ENCODE results near the gene ACSL1.

DNA sequence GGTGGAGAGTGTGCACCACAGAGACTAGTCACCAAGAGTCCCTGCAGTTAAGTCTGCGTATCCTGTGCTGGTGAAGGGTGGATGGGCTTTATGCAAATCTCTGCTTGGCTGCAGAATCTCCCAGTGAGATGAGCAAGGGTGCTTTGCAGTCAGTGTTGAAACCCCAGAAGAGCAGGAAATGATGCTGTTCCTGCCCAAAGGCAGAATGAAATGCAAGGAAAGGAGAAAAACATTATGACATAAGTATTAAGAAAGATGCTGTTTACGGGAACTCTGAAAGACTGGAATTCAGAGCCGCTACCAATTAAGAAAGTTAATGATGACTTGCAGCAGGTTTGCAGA, 25.4 kb upstream of the ACSL1 start:
- TF ChIP-seq MTF1 (CRISPR knock-in tag; IDR thresholded peaks at IDR 0.05; ENCODE audit: borderline replicate concordance) (no peak), RCOR1 (IDR thresholded peaks at IDR 0.05; ENCODE audit: borderline replicate concordance in 1 of 2, low read depth in 2 of 2, low read length in 2 of 2) (no peak), POLR2AphosphoS5 (IDR thresholded peaks at IDR 0.05; ENCODE audit: control insufficient read depth, insufficient read depth, low read depth, low read length) (no peak), PTRF (tag; IDR thresholded peaks at IDR 0.05) (no peak), SPI1 (IDR thresholded peaks at IDR 0.05; ENCODE audit: borderline replicate concordance, low read depth, low read length) (no peak), NFE2L1 (tag; IDR thresholded peaks at IDR 0.05; ENCODE audit: borderline replicate concordance, low read depth) (no peak), CBX8 (IDR thresholded peaks at IDR 0.05; ENCODE audit: borderline replicate concordance, extremely low read depth, low read depth, low read length, poor library complexity, severe bottlenecking) (no peak)
- TF ChIP-seq, protein P1, sequence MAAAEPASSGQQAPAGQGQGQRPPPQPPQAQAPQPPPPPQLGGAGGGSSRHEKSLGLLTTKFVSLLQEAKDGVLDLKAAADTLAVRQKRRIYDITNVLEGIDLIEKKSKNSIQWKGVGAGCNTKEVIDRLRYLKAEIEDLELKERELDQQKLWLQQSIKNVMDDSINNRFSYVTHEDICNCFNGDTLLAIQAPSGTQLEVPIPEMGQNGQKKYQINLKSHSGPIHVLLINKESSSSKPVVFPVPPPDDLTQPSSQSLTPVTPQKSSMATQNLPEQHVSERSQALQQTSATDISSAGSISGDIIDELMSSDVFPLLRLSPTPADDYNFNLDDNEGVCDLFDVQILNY (CRISPR knock-in tag; IDR thresholded peaks at IDR 0.05), result no peak
- TF ChIP-seq, protein P2, sequence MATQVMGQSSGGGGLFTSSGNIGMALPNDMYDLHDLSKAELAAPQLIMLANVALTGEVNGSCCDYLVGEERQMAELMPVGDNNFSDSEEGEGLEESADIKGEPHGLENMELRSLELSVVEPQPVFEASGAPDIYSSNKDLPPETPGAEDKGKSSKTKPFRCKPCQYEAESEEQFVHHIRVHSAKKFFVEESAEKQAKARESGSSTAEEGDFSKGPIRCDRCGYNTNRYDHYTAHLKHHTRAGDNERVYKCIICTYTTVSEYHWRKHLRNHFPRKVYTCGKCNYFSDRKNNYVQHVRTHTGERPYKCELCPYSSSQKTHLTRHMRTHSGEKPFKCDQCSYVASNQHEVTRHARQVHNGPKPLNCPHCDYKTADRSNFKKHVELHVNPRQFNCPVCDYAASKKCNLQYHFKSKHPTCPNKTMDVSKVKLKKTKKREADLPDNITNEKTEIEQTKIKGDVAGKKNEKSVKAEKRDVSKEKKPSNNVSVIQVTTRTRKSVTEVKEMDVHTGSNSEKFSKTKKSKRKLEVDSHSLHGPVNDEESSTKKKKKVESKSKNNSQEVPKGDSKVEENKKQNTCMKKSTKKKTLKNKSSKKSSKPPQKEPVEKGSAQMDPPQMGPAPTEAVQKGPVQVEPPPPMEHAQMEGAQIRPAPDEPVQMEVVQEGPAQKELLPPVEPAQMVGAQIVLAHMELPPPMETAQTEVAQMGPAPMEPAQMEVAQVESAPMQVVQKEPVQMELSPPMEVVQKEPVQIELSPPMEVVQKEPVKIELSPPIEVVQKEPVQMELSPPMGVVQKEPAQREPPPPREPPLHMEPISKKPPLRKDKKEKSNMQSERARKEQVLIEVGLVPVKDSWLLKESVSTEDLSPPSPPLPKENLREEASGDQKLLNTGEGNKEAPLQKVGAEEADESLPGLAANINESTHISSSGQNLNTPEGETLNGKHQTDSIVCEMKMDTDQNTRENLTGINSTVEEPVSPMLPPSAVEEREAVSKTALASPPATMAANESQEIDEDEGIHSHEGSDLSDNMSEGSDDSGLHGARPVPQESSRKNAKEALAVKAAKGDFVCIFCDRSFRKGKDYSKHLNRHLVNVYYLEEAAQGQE (IDR thresholded peaks at IDR 0.05; ENCODE audit: borderline replicate concordance), result no peak
- TF ChIP-seq, protein P2 (CRISPR knock-in tag; IDR thresholded peaks at IDR 0.05; ENCODE audit: low read depth), result no peak
- TF ChIP-seq, protein P3, sequence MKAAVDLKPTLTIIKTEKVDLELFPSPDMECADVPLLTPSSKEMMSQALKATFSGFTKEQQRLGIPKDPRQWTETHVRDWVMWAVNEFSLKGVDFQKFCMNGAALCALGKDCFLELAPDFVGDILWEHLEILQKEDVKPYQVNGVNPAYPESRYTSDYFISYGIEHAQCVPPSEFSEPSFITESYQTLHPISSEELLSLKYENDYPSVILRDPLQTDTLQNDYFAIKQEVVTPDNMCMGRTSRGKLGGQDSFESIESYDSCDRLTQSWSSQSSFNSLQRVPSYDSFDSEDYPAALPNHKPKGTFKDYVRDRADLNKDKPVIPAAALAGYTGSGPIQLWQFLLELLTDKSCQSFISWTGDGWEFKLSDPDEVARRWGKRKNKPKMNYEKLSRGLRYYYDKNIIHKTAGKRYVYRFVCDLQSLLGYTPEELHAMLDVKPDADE (conservative IDR thresholded peaks at IDR 0.05; ENCODE audit: control insufficient read depth, low read depth, low read length), result no peak

Data from K562 (cell line).